K562 (cell line): ENCODE measurements around the gene ZNF581.

Source experiments
- ARID3A ChIP-seq: IDR thresholded peaks from 2 replicates; pipeline ENCODE4 v1.6.1; 2012; ENCODE audit warnings: low read depth, low read length, improper control_type of control experiment, borderline replicate concordance
- CBX1 ChIP-seq: sonication (generic); IDR thresholded peaks from 2 replicates; pipeline ENCODE4 v1.6.1; 2016; ENCODE audit warnings: antibody characterized with exemption, low read depth, mild to moderate bottlenecking
- CHCHD3 ChIP-seq: fragments of 250-450 bp; sonication (Bioruptor Pico); IDR thresholded peaks from 2 replicates; pipeline ENCODE4 v2.1.2; 2022; ENCODE audit warnings: mild to moderate bottlenecking
- CHD2 ChIP-seq: IDR thresholded peaks from 2 replicates; pipeline ENCODE4 v1.6.1; 2011; ENCODE audit warnings: low read depth, low read length
- CTCF ChIP-seq, 3 experiments: IDR thresholded peaks in 2 of 3; conservative IDR thresholded peaks in 1 of 3; 2 replicates each; pipeline ENCODE4 v1.5.1; 2011 to 2012; ENCODE audit warnings: low read length in 3 of 3, mild to moderate bottlenecking in 3 of 3, control low read depth in 2 of 3, improper control_type of control experiment in 1 of 3, inconsistent platforms in 1 of 3, low read depth in 1 of 3, mixed read lengths in 1 of 3, moderate library complexity in 1 of 3; ENCODE audit not compliant: insufficient read depth in 2 of 3
- ELF4 ChIP-seq: fragments of 450-650 bp; formaldehyde crosslinking; IDR thresholded peaks from 2 replicates; pipeline ENCODE4 v1.4.0; 2022; ENCODE audit warnings: missing genetic modification characterization
- FOXK2 ChIP-seq, 2 experiments: fragments of 450-650 bp; IDR thresholded peaks in 1 of 2; conservative IDR thresholded peaks in 1 of 2; 2 replicates each; pipeline ENCODE4 v1.6.1; 2016; ENCODE audit warnings: low read depth in 2 of 2, mild to moderate bottlenecking in 1 of 2
- POLR2AphosphoS5 ChIP-seq: IDR thresholded peaks from 2 replicates; pipeline ENCODE4 v1.6.1; 2011; ENCODE audit warnings: mild to moderate bottlenecking, low read depth, low read length, moderate library complexity; ENCODE audit not compliant: control insufficient read depth, insufficient read depth
- PRDM10 ChIP-seq: fragments of 450-650 bp; IDR thresholded peaks from 2 replicates; pipeline ENCODE4 v1.6.1; 2018; ENCODE audit not compliant: partially characterized antibody
- RFX5 ChIP-seq: IDR thresholded peaks from 2 replicates; pipeline ENCODE4 v1.6.1; 2011; ENCODE audit warnings: low read depth, mild to moderate bottlenecking, improper control_type of control experiment, low read length
- SP1 ChIP-seq: sonication (generic); formaldehyde crosslinking; IDR thresholded peaks from 2 replicates; pipeline ENCODE4 v1.8.1; 2022; ENCODE audit warnings: mild to moderate bottlenecking, missing genetic modification reagents
- TCF7L2 ChIP-seq: fragments of 150-350 bp; IDR thresholded peaks from 2 replicates; pipeline ENCODE4 v1.6.1; 2016; ENCODE audit warnings: low read depth, mild to moderate bottlenecking, low read length, moderate library complexity
- ZNF766 ChIP-seq: fragments of 200-800 bp; sonication (Bioruptor generic); conservative IDR thresholded peaks from 2 replicates; pipeline ENCODE4 v1.6.1; 2016; ENCODE audit warnings: missing genetic modification characterization, missing compliant biosample characterization

DNA sequence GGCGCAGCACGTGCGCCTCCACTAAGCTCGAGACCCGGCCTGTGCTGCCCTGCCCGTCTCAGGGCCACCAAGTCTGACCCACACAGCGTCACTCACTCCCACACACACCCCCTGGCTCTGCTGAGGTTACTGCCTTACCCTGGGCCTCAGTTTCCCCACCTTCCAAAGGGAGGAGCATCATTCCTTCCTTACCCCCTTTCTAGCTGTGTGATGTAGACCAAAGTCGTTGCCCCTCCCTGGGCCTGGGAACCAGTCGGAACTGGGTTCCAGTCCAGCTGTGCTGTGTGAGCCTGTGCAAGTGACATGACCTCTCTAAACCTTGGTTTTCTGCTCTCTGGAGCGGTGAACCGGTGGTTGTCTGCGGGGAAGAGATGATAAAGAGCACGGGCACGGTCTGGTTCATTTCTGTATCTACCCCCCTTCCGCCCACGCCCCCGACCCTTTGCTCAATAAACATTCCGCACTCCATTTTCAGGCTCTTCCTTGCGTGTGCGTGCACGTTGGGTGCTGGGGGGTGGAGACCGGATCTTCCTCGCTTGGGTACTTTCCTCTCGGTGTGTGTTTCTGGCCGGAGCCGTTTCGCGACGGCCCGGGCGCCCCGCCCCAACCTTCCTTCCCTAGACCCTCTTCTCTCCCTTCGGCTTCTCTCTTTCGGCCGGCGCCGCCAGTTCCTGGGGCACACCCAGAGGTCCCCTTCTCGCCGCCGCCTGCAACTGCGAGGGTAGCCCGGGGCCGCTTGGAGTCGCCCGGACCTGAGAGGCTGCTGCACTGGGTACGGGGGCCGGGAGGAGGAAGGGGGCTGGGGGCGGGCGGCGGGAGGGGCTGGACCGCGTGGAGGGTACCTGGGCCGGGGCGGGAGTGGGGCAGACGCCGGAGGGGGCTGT lies at the start of gene ZNF581:
- TF ChIP-seq FOXK2 (conservative IDR thresholded peaks at IDR 0.05 in 1 of 2, IDR thresholded peaks at IDR 0.05 in 1 of 2; ENCODE audit: low read depth in 2 of 2) (0 out of 4 replicates have a peak, but pooled peaks of 1 of the 2 experiments have one; percentile 10), PRDM10 (peak; percentile 25), ELF4 (CRISPR knock-in tag) (no peak), ZNF766 (CRISPR knock-in tag) (no peak), CTCF (IDR thresholded peaks at IDR 0.05 in 2 of 3, conservative IDR thresholded peaks at IDR 0.05 in 1 of 3; ENCODE audit: insufficient read depth in 2 of 3, low read depth in 1 of 3, low read length in 3 of 3) (no peak; a peak in 1 of 6 replicates), ARID3A (no peak), CHD2 (no peak), CHCHD3 (CRISPR knock-in tag) (no peak), CBX1 (0 out of 2 replicates have a peak, but pooled peaks have one; percentile 16), TCF7L2 (no peak), RFX5 (no peak), POLR2AphosphoS5 (peak; percentile 57), SP1 (peak; percentile 84)
